Measurements from ENCODE around the gene IPPK.

IPPK gene

GRCh38 chr9:92611621-92612285, 58.2 kb downstream of the IPPK start:
- no peak overlapping the region for H3K27ac ChIP-seq (ENCODE audit: low read depth, low read length)
- H3K9me3 ChIP-seq (ENCODE audit: control insufficient read depth in 1 of 2, low read length in 2 of 2) = no peaks in the 10 kb centered on the region
- no peak overlapping the region for H3K4me3 ChIP-seq (ENCODE audit: low read depth in 1 of 2, low read length in 2 of 2)
- no peaks in the 10 kb centered on the region for H3K4me1 ChIP-seq (ENCODE audit: control insufficient read depth in 1 of 2, insufficient read depth in 2 of 2, low read length in 2 of 2)
- H3K9ac ChIP-seq (ENCODE audit: low read depth in 1 of 2, low read length in 2 of 2) = no peak overlapping the region
- peaks cover 16 to 42% of the 10 kb centered on the region in 2 donors for H3K36me3 ChIP-seq (ENCODE audit: control insufficient read depth in 1 of 2, insufficient read depth in 2 of 2, low read length in 2 of 2)
- H3K27me3 ChIP-seq (ENCODE audit: control insufficient read depth in 1 of 2, insufficient read depth in 2 of 2, low read length in 2 of 2) = no peaks in the 10 kb centered on the region

- Histone ChIP-seq H3K27ac (ENCODE audit: low read depth, low read length) (peak overlapping the region; percentile 43), H3K9me3 (ENCODE audit: control insufficient read depth in 1 of 2, low read length in 2 of 2) (no peaks in the 10 kb centered on the region), H3K36me3 (ENCODE audit: control insufficient read depth in 1 of 2, insufficient read depth in 2 of 2, low read length in 2 of 2) (peaks cover 16 to 40% of the 10 kb centered on the region in 2 donors), H3K27me3 (ENCODE audit: control insufficient read depth in 1 of 2, insufficient read depth in 2 of 2, low read length in 2 of 2) (no peaks in the 10 kb centered on the region), H3K4me1 (ENCODE audit: control insufficient read depth in 1 of 2, insufficient read depth in 2 of 2, low read length in 2 of 2) (no peaks in the 10 kb centered on the region), H3K4me3 (ENCODE audit: low read depth in 1 of 2, low read length in 2 of 2) (no peak overlapping the region), H3K9ac (ENCODE audit: low read depth in 1 of 2, low read length in 2 of 2) (no peak overlapping the region)
These were observed 59.2 kb downstream of the IPPK start for GRCh38 chr9:92610470-92611420.

GRCh38 chr9:92608909-92609445, 61.0 kb downstream of the IPPK start:
- H3K36me3 ChIP-seq (ENCODE audit: control insufficient read depth in 1 of 2, insufficient read depth in 2 of 2, low read length in 2 of 2) = peaks cover 16 to 28% of the 10 kb centered on the region in 2 donors
- H3K4me3 ChIP-seq (ENCODE audit: low read depth in 1 of 2, low read length in 2 of 2) = no peak overlapping the region
- no peaks in the 10 kb centered on the region for H3K4me1 ChIP-seq (ENCODE audit: control insufficient read depth in 1 of 2, insufficient read depth in 2 of 2, low read length in 2 of 2)
- no peak overlapping the region for H3K9ac ChIP-seq (ENCODE audit: low read depth in 1 of 2, low read length in 2 of 2)
- no peak overlapping the region for H3K27ac ChIP-seq (ENCODE audit: low read depth, low read length)
- no peaks in the 10 kb centered on the region for H3K27me3 ChIP-seq (ENCODE audit: control insufficient read depth in 1 of 2, insufficient read depth in 2 of 2, low read length in 2 of 2)
- H3K9me3 ChIP-seq (ENCODE audit: control insufficient read depth in 1 of 2, low read length in 2 of 2) = peaks cover 0 to 2% of the 10 kb centered on the region in 2 donors

GRCh38 chr9:92608241-92608908, 61.6 kb downstream of the IPPK start:
- Histone ChIP-seq H3K27ac (ENCODE audit: low read depth, low read length) (no peak overlapping the region), H3K4me1 (ENCODE audit: control insufficient read depth in 1 of 2, insufficient read depth in 2 of 2, low read length in 2 of 2) (no peaks in the 10 kb centered on the region), H3K4me3 (ENCODE audit: low read depth in 1 of 2, low read length in 2 of 2) (no peak overlapping the region), H3K36me3 (ENCODE audit: control insufficient read depth in 1 of 2, insufficient read depth in 2 of 2, low read length in 2 of 2) (peaks cover 12 to 22% of the 10 kb centered on the region in 2 donors), H3K27me3 (ENCODE audit: control insufficient read depth in 1 of 2, insufficient read depth in 2 of 2, low read length in 2 of 2) (no peaks in the 10 kb centered on the region), H3K9ac (ENCODE audit: low read depth in 1 of 2, low read length in 2 of 2) (no peak overlapping the region), H3K9me3 (ENCODE audit: control insufficient read depth in 1 of 2, low read length in 2 of 2) (peaks cover 0 to 7% of the 10 kb centered on the region in 2 donors)

- no peaks in the 10 kb centered on the region for H3K4me1 ChIP-seq (ENCODE audit: control insufficient read depth in 1 of 2, insufficient read depth in 2 of 2, low read length in 2 of 2)
- H3K4me3 ChIP-seq (ENCODE audit: low read depth in 1 of 2, low read length in 2 of 2) = no peak overlapping the region
- H3K9me3 ChIP-seq (ENCODE audit: control insufficient read depth in 1 of 2, low read length in 2 of 2) = peaks cover 0 to 7% of the 10 kb centered on the region in 2 donors
- no peak overlapping the region for H3K27ac ChIP-seq (ENCODE audit: low read depth, low read length)
- no peaks in the 10 kb centered on the region for H3K27me3 ChIP-seq (ENCODE audit: control insufficient read depth in 1 of 2, insufficient read depth in 2 of 2, low read length in 2 of 2)
- H3K36me3 ChIP-seq (ENCODE audit: control insufficient read depth in 1 of 2, insufficient read depth in 2 of 2, low read length in 2 of 2) = peaks cover 7 to 16% of the 10 kb centered on the region in 2 donors
- H3K9ac ChIP-seq (ENCODE audit: low read depth in 1 of 2, low read length in 2 of 2) = no peak overlapping the region
These were observed 62.2 kb downstream of the IPPK start for GRCh38 chr9:92607773-92608172.

- Histone ChIP-seq H3K9ac (ENCODE audit: low read depth in 1 of 2, low read length in 2 of 2) (no peak overlapping the region), H3K27me3 (ENCODE audit: control insufficient read depth in 1 of 2, insufficient read depth in 2 of 2, low read length in 2 of 2) (no peaks in the 10 kb centered on the region), H3K4me1 (ENCODE audit: control insufficient read depth in 1 of 2, insufficient read depth in 2 of 2, low read length in 2 of 2) (no peaks in the 10 kb centered on the region), H3K36me3 (ENCODE audit: control insufficient read depth in 1 of 2, insufficient read depth in 2 of 2, low read length in 2 of 2) (peaks cover 7 to 13% of the 10 kb centered on the region in 2 donors), H3K4me3 (ENCODE audit: low read depth in 1 of 2, low read length in 2 of 2) (no peak overlapping the region), H3K27ac (ENCODE audit: low read depth, low read length) (no peak overlapping the region), H3K9me3 (ENCODE audit: control insufficient read depth in 1 of 2, low read length in 2 of 2) (peaks cover 0 to 7% of the 10 kb centered on the region in 2 donors)
These were observed 62.8 kb downstream of the IPPK start for GRCh38 chr9:92607088-92607487.

GRCh38 chr9:92605224-92605623, 64.7 kb downstream of the IPPK start:
- H3K9me3 ChIP-seq (ENCODE audit: control insufficient read depth in 1 of 2, low read length in 2 of 2) = peaks cover 0 to 7% of the 10 kb centered on the region in 2 donors
- no peak overlapping the region for H3K9ac ChIP-seq (ENCODE audit: low read depth in 1 of 2, low read length in 2 of 2)
- H3K4me3 ChIP-seq (ENCODE audit: low read depth in 1 of 2, low read length in 2 of 2) = no peak overlapping the region
- no peak overlapping the region for H3K27ac ChIP-seq (ENCODE audit: low read depth, low read length)
- no peaks in the 10 kb centered on the region for H3K4me1 ChIP-seq (ENCODE audit: control insufficient read depth in 1 of 2, insufficient read depth in 2 of 2, low read length in 2 of 2)
- H3K27me3 ChIP-seq (ENCODE audit: control insufficient read depth in 1 of 2, insufficient read depth in 2 of 2, low read length in 2 of 2) = no peaks in the 10 kb centered on the region
- no peaks in the 10 kb centered on the region for H3K36me3 ChIP-seq (ENCODE audit: control insufficient read depth in 1 of 2, insufficient read depth in 2 of 2, low read length in 2 of 2)

- H3K36me3 ChIP-seq (ENCODE audit: control insufficient read depth in 1 of 2, insufficient read depth in 2 of 2, low read length in 2 of 2) = no peaks in the 10 kb centered on the region
- no peak overlapping the region for H3K9ac ChIP-seq (ENCODE audit: low read depth in 1 of 2, low read length in 2 of 2)
- H3K4me3 ChIP-seq (ENCODE audit: low read depth in 1 of 2, low read length in 2 of 2) = no peak overlapping the region
- no peaks in the 10 kb centered on the region for H3K4me1 ChIP-seq (ENCODE audit: control insufficient read depth in 1 of 2, insufficient read depth in 2 of 2, low read length in 2 of 2)
- no peaks in the 10 kb centered on the region for H3K27me3 ChIP-seq (ENCODE audit: control insufficient read depth in 1 of 2, insufficient read depth in 2 of 2, low read length in 2 of 2)
- peaks cover 0 to 7% of the 10 kb centered on the region in 2 donors for H3K9me3 ChIP-seq (ENCODE audit: control insufficient read depth in 1 of 2, low read length in 2 of 2)
- H3K27ac ChIP-seq (ENCODE audit: low read depth, low read length) = no peak overlapping the region
These were observed 65.9 kb downstream of the IPPK start for GRCh38 chr9:92603990-92604389.

GRCh38 chr9:92603100-92603499, 66.8 kb downstream of the IPPK start:
- Histone ChIP-seq H3K27ac (ENCODE audit: low read depth, low read length) (no peak overlapping the region), H3K9me3 (ENCODE audit: control insufficient read depth in 1 of 2, low read length in 2 of 2) (peaks cover 0 to 7% of the 10 kb centered on the region in 2 donors), H3K36me3 (ENCODE audit: control insufficient read depth in 1 of 2, insufficient read depth in 2 of 2, low read length in 2 of 2) (no peaks in the 10 kb centered on the region), H3K4me1 (ENCODE audit: control insufficient read depth in 1 of 2, insufficient read depth in 2 of 2, low read length in 2 of 2) (no peaks in the 10 kb centered on the region), H3K4me3 (ENCODE audit: low read depth in 1 of 2, low read length in 2 of 2) (no peak overlapping the region), H3K27me3 (ENCODE audit: control insufficient read depth in 1 of 2, insufficient read depth in 2 of 2, low read length in 2 of 2) (no peaks in the 10 kb centered on the region), H3K9ac (ENCODE audit: low read depth in 1 of 2, low read length in 2 of 2) (no peak overlapping the region)

Measured in duodenal mucosa (tissue), 2 donors.